DND-41 (cell line): ENCODE data around the gene LMF1.

Experiments
- ATAC-seq: fragments of 200-7000 bp; cut with Tn5 transposase; 3 replicates; pipeline ENCODE4 v1.9.1; 2021; ENCODE audit warnings: low read depth; ENCODE audit not compliant: insufficient read depth
- DNase-seq: peaks from one replicate; pipeline ENCODE4 v3.0.0-alpha.2; 2020
- H2AFZ ChIP-seq: 2 replicates; pipeline ENCODE4 v1.6.0; 2012; ENCODE audit warnings: low read depth, low read length
- H3K27ac ChIP-seq: 2 replicates; pipeline ENCODE4 v1.5.1; 2012; ENCODE audit warnings: low read length, inconsistent platforms
- H3K27me3 ChIP-seq: fragments of 200-600 bp; sonication (generic); 2 replicates; pipeline ENCODE4 v1.6.0; 2012; ENCODE audit warnings: low read length, mild to moderate bottlenecking, inconsistent platforms; ENCODE audit not compliant: insufficient read depth, poor library complexity
- H3K36me3 ChIP-seq: 2 replicates; pipeline ENCODE4 v1.5.1; 2012; ENCODE audit warnings: low read length, inconsistent platforms; ENCODE audit not compliant: insufficient read depth
- H3K4me1 ChIP-seq: 2 replicates; pipeline ENCODE4 v1.5.1; 2012; ENCODE audit warnings: mild to moderate bottlenecking, low read length; ENCODE audit not compliant: insufficient read depth
- H3K4me2 ChIP-seq: 2 replicates; pipeline ENCODE4 v1.6.0; 2012; ENCODE audit warnings: mild to moderate bottlenecking, moderate library complexity, low read length, inconsistent platforms; ENCODE audit not compliant: insufficient read depth
- H3K4me3 ChIP-seq, 2 experiments: fragments of 200-600 bp in 1 of 2; shearing (Covaris generic) in 1 of 2; 2 replicates each; pipeline ENCODE4 v1.5.1; 2012 to 2016; ENCODE audit warnings: inconsistent platforms in 2 of 2, low read length in 2 of 2, mild to moderate bottlenecking in 2 of 2, low read depth in 1 of 2, moderate library complexity in 1 of 2
- H3K79me2 ChIP-seq: 2 replicates; pipeline ENCODE4 v1.6.0; 2012; ENCODE audit warnings: low read length, inconsistent platforms; ENCODE audit not compliant: insufficient read depth
- H3K9ac ChIP-seq: 2 replicates; pipeline ENCODE4 v1.6.0; 2012; ENCODE audit warnings: low read depth, mild to moderate bottlenecking, inconsistent platforms, low read length, moderate library complexity
- H3K9me3 ChIP-seq: 2 replicates; pipeline ENCODE4 v1.5.1; 2012; ENCODE audit warnings: low read length, moderate library complexity, mild to moderate bottlenecking, inconsistent platforms; ENCODE audit not compliant: insufficient read depth, severe bottlenecking
- H4K20me1 ChIP-seq: 2 replicates; pipeline ENCODE4 v1.6.0; 2012; ENCODE audit warnings: low read length; ENCODE audit not compliant: insufficient read depth
- CTCF ChIP-seq: IDR thresholded peaks from 2 replicates; pipeline ENCODE4 v1.5.1; 2012; ENCODE audit warnings: borderline replicate concordance, low read length, moderate library complexity, mild to moderate bottlenecking; ENCODE audit not compliant: poor library complexity, severe bottlenecking; ENCODE audit errors: extremely low read depth
- EZH2 ChIP-seq: IDR thresholded peaks from 3 replicates; pipeline ENCODE4 v1.6.1; 2012; ENCODE audit warnings: borderline replicate concordance, low read depth, mild to moderate bottlenecking, moderate library complexity, low read length, inconsistent platforms; ENCODE audit not compliant: severe bottlenecking

LMF1 gene

GRCh38 chr16:966505-966904, 4.3 kb downstream of the LMF1 start:
- Histone ChIP-seq H3K4me3 (no peak overlapping the region), H3K36me3 (peaks cover 41% of the 10 kb centered on the region), H3K79me2 (peaks cover 45% of the 10 kb centered on the region), H3K4me1 (peaks cover 25% of the 10 kb centered on the region), H3K4me2 (no peak overlapping the region), H3K27ac (no peak overlapping the region), H4K20me1 (peaks cover 9% of the 10 kb centered on the region), H2AFZ (no peak overlapping the region), H3K9me3 (peaks cover 6% of the 10 kb centered on the region), H3K9ac (no peak overlapping the region), H3K27me3 (no peaks in the 10 kb centered on the region)
- DNase-seq (no peak), ATAC-seq (no peak)
- TF ChIP-seq EZH2 (no peak), CTCF (no peak)

- peaks cover 20% of the 10 kb centered on the region for H3K4me1 ChIP-seq
- H3K4me2 ChIP-seq: no peak overlapping the region
- H3K9me3 ChIP-seq: peaks cover 6% of the 10 kb centered on the region
- H2AFZ ChIP-seq: no peak overlapping the region
- H3K79me2 ChIP-seq: peaks cover 45% of the 10 kb centered on the region
- H3K27me3 ChIP-seq: no peaks in the 10 kb centered on the region
- TF ChIP-seq CTCF: no peak
- TF ChIP-seq EZH2: no peak
- ATAC-seq (no peak), DNase-seq (no peak)
- H3K4me3 ChIP-seq: no peak overlapping the region
- no peak overlapping the region for H3K27ac ChIP-seq
- peaks cover 9% of the 10 kb centered on the region for H4K20me1 ChIP-seq
- H3K36me3 ChIP-seq: peaks cover 41% of the 10 kb centered on the region
- no peak overlapping the region for H3K9ac ChIP-seq
Measured at GRCh38 chr16:966035-966434, 4.7 kb downstream of the LMF1 start.

- Histone ChIP-seq H3K79me2 (peaks cover 44% of the 10 kb centered on the region), H4K20me1 (peaks cover 9% of the 10 kb centered on the region)
- DNase-seq: no peak
Measured at GRCh38 chr16:965487-965886, 5.3 kb downstream of the LMF1 start.

More at GRCh38 chr16:965487-965886, 5.3 kb downstream of the LMF1 start:
- Histone ChIP-seq H3K4me3 (no peak overlapping the region), H3K27ac (no peak overlapping the region), H3K4me1 (peaks cover 19% of the 10 kb centered on the region), H3K9me3 (peaks cover 6% of the 10 kb centered on the region), H3K36me3 (peaks cover 41% of the 10 kb centered on the region), H3K4me2 (no peak overlapping the region), H3K27me3 (no peaks in the 10 kb centered on the region), H2AFZ (no peak overlapping the region), H3K9ac (no peak overlapping the region)
- TF ChIP-seq EZH2: no peak
- no peak for TF ChIP-seq CTCF
- no peak for ATAC-seq
